Breast epithelium (tissue), 4 donors: ENCODE data around the gene RNF135. TPM values are rescaled to one million over a fixed set of nuclear protein-coding genes. Genes with fewer than 3 reads are reported as not detected.

Experiments
- DNase-seq, 2 donors: peaks; one replicate each; pipeline ENCODE4 v3.0.0-alpha.2; 2019; ENCODE audit warnings: low spot score in 2 of 2
- H3K27ac ChIP-seq, 2 donors: fragments of 200-600 bp; sonication (generic) in 1 of 2; one replicate each; pipeline ENCODE4 v1.5.1; 2016 to 2019; ENCODE audit warnings: mild to moderate bottlenecking in 1 of 2
- H3K27me3 ChIP-seq, 2 donors: fragments of 200-600 bp; sonication (generic) in 1 of 2; one replicate each; pipeline versions ENCODE4 v1.5.1 to v1.6.0; 2017 to 2019; ENCODE audit warnings: control low read depth in 1 of 2, mild to moderate bottlenecking in 1 of 2
- H3K36me3 ChIP-seq: fragments of 200-600 bp; one replicate; pipeline ENCODE4 v1.5.1; 2019
- H3K4me1 ChIP-seq, 2 donors: fragments of 200-600 bp; sonication (generic); one replicate each; pipeline ENCODE4 v1.5.1; 2016 to 2019; ENCODE audit warnings: control low read depth in 1 of 2
- H3K4me3 ChIP-seq, 3 donors: fragments of 200-600 bp; sonication (generic); 1 replicate in 2 of 3; 2 replicates in 1 of 3; pipeline ENCODE4 v1.5.1; 2016 to 2019; ENCODE audit warnings: mild to moderate bottlenecking in 3 of 3, moderate library complexity in 2 of 3
- H3K9me3 ChIP-seq, 2 donors: fragments of 200-600 bp; sonication (generic) in 1 of 2; one replicate each; pipeline ENCODE4 v1.5.1; 2016 to 2019; ENCODE audit warnings: control low read depth in 1 of 2
- CTCF ChIP-seq, 3 donors: fragments of 450-650 bp; IDR thresholded peaks; one replicate each; pipeline ENCODE4 v1.5.1; 2016 to 2017; ENCODE audit warnings: antibody characterized with exemption in 3 of 3, mild to moderate bottlenecking in 3 of 3, moderate library complexity in 3 of 3
- POLR2A ChIP-seq: fragments of 450-650 bp; IDR thresholded peaks from one replicate; pipeline ENCODE4 v1.6.1; 2016; ENCODE audit warnings: antibody characterized with exemption, mild to moderate bottlenecking, moderate library complexity
- POLR2AphosphoS5 ChIP-seq, 3 donors: sonication (generic); formaldehyde crosslinking; IDR thresholded peaks; one replicate each; pipeline ENCODE4 v1.6.1; 2017; ENCODE audit warnings: antibody characterized with exemption in 3 of 3
- intact Hi-C: fragments of 100-400 bp; cut with DNase I; formaldehyde crosslinking; loops from one replicate; pipeline ENCODE4 v1.15.1; 2023; ENCODE audit warnings: low total_unique reads
- total RNA-seq, 3 donors: library from RNA; depleted of rRNA; stranded (reverse); fragments of >200 nt; gene quantifications; one replicate each; pipeline ENCODE4 v1.1.0, GENCODE V29; 2016

RNF135 gene
- total RNA-seq, 3 donors from 2014 or later, result 29.2 to 50.2 (median 33.1) TPM

GRCh38 chr17:30950669-30951399 is 20.0 kb upstream of the RNF135 start:
- H3K27ac ChIP-seq, result no peak overlapping the region
- no peak for TF ChIP-seq POLR2A
- no peak for TF ChIP-seq CTCF (IDR thresholded peaks at IDR 0.05)
- no peak for TF ChIP-seq POLR2AphosphoS5 (IDR thresholded peaks at IDR 0.05)
- no peaks in the 10 kb centered on the region for H3K9me3 ChIP-seq

GRCh38 chr17:30952638-30953393 is 18.0 kb upstream of the RNF135 start:
- H3K27me3 ChIP-seq, result no peaks in the 10 kb centered on the region
- H3K36me3 ChIP-seq, result no peaks in the 10 kb centered on the region
- TF ChIP-seq POLR2AphosphoS5 (IDR thresholded peaks at IDR 0.05) (no peak), CTCF (IDR thresholded peaks at IDR 0.05) (no peak), POLR2A (no peak)
- no peaks in the 10 kb centered on the region for H3K9me3 ChIP-seq
- no peak overlapping the region for H3K4me3 ChIP-seq
- H3K4me1 ChIP-seq, result no peaks in the 10 kb centered on the region
- no peak for DNase-seq
- H3K27ac ChIP-seq, result no peak overlapping the region
- intact Hi-C loops, result no loop called here

More at GRCh38 chr17:30950669-30951399, 20.0 kb upstream of the RNF135 start:
- Histone ChIP-seq H3K4me3 (no peak overlapping the region), H3K4me1 (no peaks in the 10 kb centered on the region), H3K27me3 (no peaks in the 10 kb centered on the region), H3K36me3 (no peaks in the 10 kb centered on the region)
- intact Hi-C loops, result no loop called here
- DNase-seq, result no peak

- H3K36me3 ChIP-seq, result no peaks in the 10 kb centered on the region
- peak overlapping the region in 1 of 3 donors; percentile 17 for H3K4me3 ChIP-seq
- no peaks in the 10 kb centered on the region for H3K27me3 ChIP-seq
- peak overlapping the region in 1 of 2 donors; percentile 55 for H3K27ac ChIP-seq
- no peak for TF ChIP-seq POLR2A
- no peak for TF ChIP-seq CTCF (IDR thresholded peaks at IDR 0.05)
- no peak for TF ChIP-seq POLR2AphosphoS5 (IDR thresholded peaks at IDR 0.05)
- DNase-seq, result peak in 1 of 2 donors; percentile 27
- H3K4me1 ChIP-seq, result no peaks in the 10 kb centered on the region
- intact Hi-C loops, result no loop called here
- no peaks in the 10 kb centered on the region for H3K9me3 ChIP-seq
Observed at GRCh38 chr17:30954046-30954830, 16.6 kb upstream of the RNF135 start.

GRCh38 chr17:30956764-30957374 is 14.0 kb upstream of the RNF135 start:
- Histone ChIP-seq H3K36me3 (no peaks in the 10 kb centered on the region), H3K9me3 (no peaks in the 10 kb centered on the region), H3K4me1 (no peaks in the 10 kb centered on the region), H3K4me3 (peak overlapping the region in 1 of 3 donors; percentile 12), H3K27ac (no peak overlapping the region), H3K27me3 (no peaks in the 10 kb centered on the region)
- no peak for TF ChIP-seq POLR2AphosphoS5 (IDR thresholded peaks at IDR 0.05)
- TF ChIP-seq CTCF (IDR thresholded peaks at IDR 0.05), result no peak
- TF ChIP-seq POLR2A, result no peak
- DNase-seq, result peak in 1 of 2 donors; percentile 30
- intact Hi-C loops, result no loop called here
